GM08714 (cell line): ENCODE measurements around the gene NRXN3.

Source experiments
- H3K4me3 ChIP-seq: fragments of 200-500 bp; sonication (Bioruptor generic); 2 replicates; pipeline ENCODE4 v1.5.1; 2014; ENCODE audit warnings: mild to moderate bottlenecking, low read length, inconsistent platforms
- ZNF274 ChIP-seq: IDR thresholded peaks from 2 replicates; pipeline ENCODE4 v1.6.1; 2012; ENCODE audit warnings: mild to moderate bottlenecking, low read depth, low read length

Gene NRXN3

GRCh38 chr14:79586989-79587598 lies 1416.9 kb downstream of the NRXN3 start:
- H3K4me3 ChIP-seq, result no peak overlapping the region
- TF ChIP-seq ZNF274, result no peak

GRCh38 chr14:79587875-79588274 lies 1417.7 kb downstream of the NRXN3 start:
- no peak overlapping the region for H3K4me3 ChIP-seq
- no peak for TF ChIP-seq ZNF274

GRCh38 chr14:79588398-79588797 lies 1418.2 kb downstream of the NRXN3 start:
- no peak for TF ChIP-seq ZNF274
- H3K4me3 ChIP-seq, result no peak overlapping the region

GRCh38 chr14:79596551-79596950 lies 1426.4 kb downstream of the NRXN3 start:
- TF ChIP-seq ZNF274, result no peak
- no peak overlapping the region for H3K4me3 ChIP-seq

GRCh38 chr14:79597566-79597965 lies 1427.4 kb downstream of the NRXN3 start:
- TF ChIP-seq ZNF274, result no peak
- H3K4me3 ChIP-seq, result no peak overlapping the region

GRCh38 chr14:79598339-79598738 lies 1428.2 kb downstream of the NRXN3 start:
- no peak overlapping the region for H3K4me3 ChIP-seq
- TF ChIP-seq ZNF274, result no peak

GRCh38 chr14:79599239-79599638 lies 1429.1 kb downstream of the NRXN3 start:
- H3K4me3 ChIP-seq, result no peak overlapping the region
- no peak for TF ChIP-seq ZNF274

- no peak overlapping the region for H3K4me3 ChIP-seq
- TF ChIP-seq ZNF274, result no peak
Observed at GRCh38 chr14:79600406-79600805, 1430.2 kb downstream of the NRXN3 start.

GRCh38 chr14:79601579-79601978 lies 1431.4 kb downstream of the NRXN3 start:
- H3K4me3 ChIP-seq, result no peak overlapping the region
- TF ChIP-seq ZNF274, result no peak

GRCh38 chr14:79602045-79602444 lies 1431.9 kb downstream of the NRXN3 start:
- no peak for TF ChIP-seq ZNF274
- no peak overlapping the region for H3K4me3 ChIP-seq

- H3K4me3 ChIP-seq, result no peak overlapping the region
- TF ChIP-seq ZNF274, result no peak
Observed at GRCh38 chr14:79602742-79603141, 1432.6 kb downstream of the NRXN3 start.

GRCh38 chr14:79605849-79606248 lies 1435.7 kb downstream of the NRXN3 start:
- no peak overlapping the region for H3K4me3 ChIP-seq
- TF ChIP-seq ZNF274, result no peak

- no peak for TF ChIP-seq ZNF274
- H3K4me3 ChIP-seq, result no peak overlapping the region
Observed at GRCh38 chr14:79608446-79608845, 1438.3 kb downstream of the NRXN3 start.

GRCh38 chr14:79613625-79614024 lies 1443.5 kb downstream of the NRXN3 start:
- TF ChIP-seq ZNF274, result no peak

GRCh38 chr14:79614448-79614847 lies 1444.3 kb downstream of the NRXN3 start:
- no peak for TF ChIP-seq ZNF274
- no peak overlapping the region for H3K4me3 ChIP-seq

More at GRCh38 chr14:79613625-79614024, 1443.5 kb downstream of the NRXN3 start:
- no peak overlapping the region for H3K4me3 ChIP-seq

- no peak overlapping the region for H3K4me3 ChIP-seq
- no peak for TF ChIP-seq ZNF274
Observed at GRCh38 chr14:79627058-79627457, 1456.9 kb downstream of the NRXN3 start.
